Measurements from ENCODE around the gene MLC1.

GRCh38 chr22:50039669-50040443 is 45.4 kb downstream of the MLC1 start:
- TF ChIP-seq CTCF (IDR thresholded peaks at IDR 0.05), result no peak
- no peak for TF ChIP-seq POLR2A (IDR thresholded peaks at IDR 0.05)

All from body of pancreas (tissue), 4 donors.